ENCODE results near the gene SORCS2.

Gene SORCS2

GRCh38 chr4:7699031-7699430 lies 506.7 kb downstream of the SORCS2 start:
- Histone ChIP-seq H3K9me3 (ENCODE audit: control insufficient read depth, insufficient read depth, low read length) (no peaks in the 10 kb centered on the region), H3K4me3 (ENCODE audit: low read depth, low read length) (no peak overlapping the region), H3K27me3 (ENCODE audit: control insufficient read depth, insufficient read depth, low read length) (no peaks in the 10 kb centered on the region), H3K4me1 (ENCODE audit: control insufficient read depth, insufficient read depth, low read length) (no peaks in the 10 kb centered on the region), H3K36me3 (ENCODE audit: control insufficient read depth, insufficient read depth, low read length) (no peaks in the 10 kb centered on the region), H3K9ac (ENCODE audit: low read depth, low read length) (no peak overlapping the region)

GRCh38 chr4:7699825-7700224 lies 507.5 kb downstream of the SORCS2 start:
- Histone ChIP-seq H3K4me1 (ENCODE audit: control insufficient read depth, insufficient read depth, low read length) (no peaks in the 10 kb centered on the region), H3K36me3 (ENCODE audit: control insufficient read depth, insufficient read depth, low read length) (no peaks in the 10 kb centered on the region), H3K27me3 (ENCODE audit: control insufficient read depth, insufficient read depth, low read length) (no peaks in the 10 kb centered on the region), H3K4me3 (ENCODE audit: low read depth, low read length) (no peak overlapping the region), H3K9ac (ENCODE audit: low read depth, low read length) (no peak overlapping the region), H3K9me3 (ENCODE audit: control insufficient read depth, insufficient read depth, low read length) (no peaks in the 10 kb centered on the region)

GRCh38 chr4:7700665-7701064 lies 508.3 kb downstream of the SORCS2 start:
- Histone ChIP-seq H3K36me3 (ENCODE audit: control insufficient read depth, insufficient read depth, low read length) (no peaks in the 10 kb centered on the region), H3K9ac (ENCODE audit: low read depth, low read length) (no peak overlapping the region), H3K27me3 (ENCODE audit: control insufficient read depth, insufficient read depth, low read length) (no peaks in the 10 kb centered on the region), H3K4me3 (ENCODE audit: low read depth, low read length) (no peak overlapping the region), H3K9me3 (ENCODE audit: control insufficient read depth, insufficient read depth, low read length) (no peaks in the 10 kb centered on the region), H3K4me1 (ENCODE audit: control insufficient read depth, insufficient read depth, low read length) (no peaks in the 10 kb centered on the region)

- Histone ChIP-seq H3K9ac (ENCODE audit: low read depth, low read length) (no peak overlapping the region), H3K27me3 (ENCODE audit: control insufficient read depth, insufficient read depth, low read length) (no peaks in the 10 kb centered on the region), H3K9me3 (ENCODE audit: control insufficient read depth, insufficient read depth, low read length) (no peaks in the 10 kb centered on the region), H3K4me1 (ENCODE audit: control insufficient read depth, insufficient read depth, low read length) (no peaks in the 10 kb centered on the region), H3K36me3 (ENCODE audit: control insufficient read depth, insufficient read depth, low read length) (no peaks in the 10 kb centered on the region), H3K4me3 (ENCODE audit: low read depth, low read length) (no peak overlapping the region)
Observed at GRCh38 chr4:7701866-7702649, 509.7 kb downstream of the SORCS2 start.

GRCh38 chr4:7703688-7704087 lies 511.4 kb downstream of the SORCS2 start:
- no peak overlapping the region for H3K4me3 ChIP-seq (ENCODE audit: low read depth, low read length)
- H3K36me3 ChIP-seq (ENCODE audit: control insufficient read depth, insufficient read depth, low read length): no peaks in the 10 kb centered on the region
- H3K4me1 ChIP-seq (ENCODE audit: control insufficient read depth, insufficient read depth, low read length): no peaks in the 10 kb centered on the region
- no peak overlapping the region for H3K9ac ChIP-seq (ENCODE audit: low read depth, low read length)
- no peaks in the 10 kb centered on the region for H3K9me3 ChIP-seq (ENCODE audit: control insufficient read depth, insufficient read depth, low read length)
- H3K27me3 ChIP-seq (ENCODE audit: control insufficient read depth, insufficient read depth, low read length): no peaks in the 10 kb centered on the region

- H3K9me3 ChIP-seq (ENCODE audit: control insufficient read depth, insufficient read depth, low read length): no peaks in the 10 kb centered on the region
- no peaks in the 10 kb centered on the region for H3K36me3 ChIP-seq (ENCODE audit: control insufficient read depth, insufficient read depth, low read length)
- H3K4me1 ChIP-seq (ENCODE audit: control insufficient read depth, insufficient read depth, low read length): no peaks in the 10 kb centered on the region
- no peak overlapping the region for H3K4me3 ChIP-seq (ENCODE audit: low read depth, low read length)
- H3K9ac ChIP-seq (ENCODE audit: low read depth, low read length): no peak overlapping the region
- no peaks in the 10 kb centered on the region for H3K27me3 ChIP-seq (ENCODE audit: control insufficient read depth, insufficient read depth, low read length)
Observed at GRCh38 chr4:7704091-7704490, 511.8 kb downstream of the SORCS2 start.

GRCh38 chr4:7704625-7705024 lies 512.3 kb downstream of the SORCS2 start:
- Histone ChIP-seq H3K9me3 (ENCODE audit: control insufficient read depth, insufficient read depth, low read length) (no peaks in the 10 kb centered on the region), H3K4me1 (ENCODE audit: control insufficient read depth, insufficient read depth, low read length) (no peaks in the 10 kb centered on the region), H3K4me3 (ENCODE audit: low read depth, low read length) (no peak overlapping the region), H3K36me3 (ENCODE audit: control insufficient read depth, insufficient read depth, low read length) (no peaks in the 10 kb centered on the region), H3K9ac (ENCODE audit: low read depth, low read length) (no peak overlapping the region), H3K27me3 (ENCODE audit: control insufficient read depth, insufficient read depth, low read length) (no peaks in the 10 kb centered on the region)

- Histone ChIP-seq H3K9ac (ENCODE audit: low read depth, low read length) (no peak overlapping the region), H3K4me1 (ENCODE audit: control insufficient read depth, insufficient read depth, low read length) (no peaks in the 10 kb centered on the region), H3K9me3 (ENCODE audit: control insufficient read depth, insufficient read depth, low read length) (no peaks in the 10 kb centered on the region), H3K27me3 (ENCODE audit: control insufficient read depth, insufficient read depth, low read length) (no peaks in the 10 kb centered on the region), H3K4me3 (ENCODE audit: low read depth, low read length) (no peak overlapping the region), H3K36me3 (ENCODE audit: control insufficient read depth, insufficient read depth, low read length) (no peaks in the 10 kb centered on the region)
Observed at GRCh38 chr4:7705062-7705461, 512.7 kb downstream of the SORCS2 start.

- H3K4me3 ChIP-seq (ENCODE audit: low read depth, low read length): no peak overlapping the region
- H3K9me3 ChIP-seq (ENCODE audit: control insufficient read depth, insufficient read depth, low read length): no peaks in the 10 kb centered on the region
- no peak overlapping the region for H3K9ac ChIP-seq (ENCODE audit: low read depth, low read length)
- no peaks in the 10 kb centered on the region for H3K27me3 ChIP-seq (ENCODE audit: control insufficient read depth, insufficient read depth, low read length)
- no peaks in the 10 kb centered on the region for H3K36me3 ChIP-seq (ENCODE audit: control insufficient read depth, insufficient read depth, low read length)
- no peaks in the 10 kb centered on the region for H3K4me1 ChIP-seq (ENCODE audit: control insufficient read depth, insufficient read depth, low read length)
Observed at GRCh38 chr4:7705593-7705992, 513.3 kb downstream of the SORCS2 start.

- no peak overlapping the region for H3K4me3 ChIP-seq (ENCODE audit: low read depth, low read length)
- no peak overlapping the region for H3K9ac ChIP-seq (ENCODE audit: low read depth, low read length)
- no peaks in the 10 kb centered on the region for H3K27me3 ChIP-seq (ENCODE audit: control insufficient read depth, insufficient read depth, low read length)
- H3K4me1 ChIP-seq (ENCODE audit: control insufficient read depth, insufficient read depth, low read length): no peaks in the 10 kb centered on the region
- H3K36me3 ChIP-seq (ENCODE audit: control insufficient read depth, insufficient read depth, low read length): no peaks in the 10 kb centered on the region
- H3K9me3 ChIP-seq (ENCODE audit: control insufficient read depth, insufficient read depth, low read length): no peaks in the 10 kb centered on the region
Observed at GRCh38 chr4:7708238-7708637, 515.9 kb downstream of the SORCS2 start.

GRCh38 chr4:7708981-7709380 lies 516.6 kb downstream of the SORCS2 start:
- no peaks in the 10 kb centered on the region for H3K9me3 ChIP-seq (ENCODE audit: control insufficient read depth, insufficient read depth, low read length)
- H3K4me3 ChIP-seq (ENCODE audit: low read depth, low read length): no peak overlapping the region
- no peak overlapping the region for H3K9ac ChIP-seq (ENCODE audit: low read depth, low read length)
- H3K36me3 ChIP-seq (ENCODE audit: control insufficient read depth, insufficient read depth, low read length): no peaks in the 10 kb centered on the region
- H3K4me1 ChIP-seq (ENCODE audit: control insufficient read depth, insufficient read depth, low read length): no peaks in the 10 kb centered on the region
- no peaks in the 10 kb centered on the region for H3K27me3 ChIP-seq (ENCODE audit: control insufficient read depth, insufficient read depth, low read length)

- H3K4me1 ChIP-seq (ENCODE audit: control insufficient read depth, insufficient read depth, low read length): no peaks in the 10 kb centered on the region
- H3K4me3 ChIP-seq (ENCODE audit: low read depth, low read length): no peak overlapping the region
- no peak overlapping the region for H3K9ac ChIP-seq (ENCODE audit: low read depth, low read length)
- no peaks in the 10 kb centered on the region for H3K27me3 ChIP-seq (ENCODE audit: control insufficient read depth, insufficient read depth, low read length)
- H3K9me3 ChIP-seq (ENCODE audit: control insufficient read depth, insufficient read depth, low read length): no peaks in the 10 kb centered on the region
- no peaks in the 10 kb centered on the region for H3K36me3 ChIP-seq (ENCODE audit: control insufficient read depth, insufficient read depth, low read length)
Observed at GRCh38 chr4:7709431-7709830, 517.1 kb downstream of the SORCS2 start.

Measured in iPS-15b (cell line).